NCI-H345 treated with DMSO at 0.1 percent for 48 hours (cell line): Measurements from ENCODE around the gene DSCAM.

Source experiments
- DNase-seq: peaks from one replicate; lab custom pipeline; 2025; ENCODE audit not compliant: unreplicated experiment; lab: John Stamatoyannopoulos, UW

The DSCAM gene

GRCh38 chr21:40620386-40621145, 226.4 kb downstream of the DSCAM start:
- DNase-seq, result no peak

GRCh38 chr21:40618191-40618973, 228.6 kb downstream of the DSCAM start:
- DNase-seq, result no peak

GRCh38 chr21:40616377-40616704, 230.6 kb downstream of the DSCAM start:
- no peak for DNase-seq

GRCh38 chr21:40615505-40616376, 231.2 kb downstream of the DSCAM start:
- no peak for DNase-seq

- DNase-seq, result no peak
These were observed 233.4 kb downstream of the DSCAM start for GRCh38 chr21:40613546-40614030.

- no peak for DNase-seq
These were observed 236.6 kb downstream of the DSCAM start for GRCh38 chr21:40610345-40610744.

GRCh38 chr21:40606341-40606740, 240.6 kb downstream of the DSCAM start:
- no peak for DNase-seq

- no peak for DNase-seq
These were observed 241.9 kb downstream of the DSCAM start for GRCh38 chr21:40605094-40605493.

- no peak for DNase-seq
These were observed 243.2 kb downstream of the DSCAM start for GRCh38 chr21:40603774-40604173.

GRCh38 chr21:40602080-40602479, 244.9 kb downstream of the DSCAM start:
- DNase-seq, result no peak

GRCh38 chr21:40595806-40596205, 251.2 kb downstream of the DSCAM start:
- DNase-seq, result no peak

GRCh38 chr21:40587736-40588346, 259.1 kb downstream of the DSCAM start:
- no peak for DNase-seq

- DNase-seq, result no peak
These were observed 260.4 kb downstream of the DSCAM start for GRCh38 chr21:40586575-40586974.

GRCh38 chr21:40577285-40578043, 269.5 kb downstream of the DSCAM start:
- no peak for DNase-seq

GRCh38 chr21:40575976-40576375, 271.0 kb downstream of the DSCAM start:
- no peak for DNase-seq

GRCh38 chr21:40569357-40569756, 277.6 kb downstream of the DSCAM start:
- DNase-seq, result no peak

- no peak for DNase-seq
These were observed 278.2 kb downstream of the DSCAM start for GRCh38 chr21:40568807-40569206.

GRCh38 chr21:40567501-40567900, 279.5 kb downstream of the DSCAM start:
- no peak for DNase-seq

GRCh38 chr21:40566486-40566885, 280.5 kb downstream of the DSCAM start:
- DNase-seq, result no peak

GRCh38 chr21:40564318-40564717, 282.6 kb downstream of the DSCAM start:
- DNase-seq, result no peak
